ENCODE data around the gene RHBDD2. TPM values are rescaled to one million over a fixed set of nuclear protein-coding genes. Genes with fewer than 3 reads are reported as not detected.

RHBDD2 gene
- total and polyA plus RNA-seq, 9 of the 15 experiments (the other 6 are each of a cell fraction or from before 2014, with no cell fraction given) = 3.3 to 36.7 (median 17.9) TPM

- TF ChIP-seq ZFP30 (CRISPR knock-in tag; IDR thresholded peaks at IDR 0.05; ENCODE audit: borderline replicate concordance) = no peak
- TF ChIP-seq ZSCAN29 (IDR thresholded peaks at IDR 0.05) = no peak
- no peak for TF ChIP-seq CAMTA2 (CRISPR knock-in tag; conservative IDR thresholded peaks at IDR 0.05)
- peak; percentile 94 for TF ChIP-seq MEF2D (tag; conservative IDR thresholded peaks at IDR 0.05; ENCODE audit: low read depth)
- peak; percentile 71; the same call in 1 of the 2 replicates for TF ChIP-seq ZNF12 (CRISPR knock-in tag; IDR thresholded peaks at IDR 0.05)
- peak; percentile 73; the same call in 1 of the 2 replicates for TF ChIP-seq ZNF766 (CRISPR knock-in tag; conservative IDR thresholded peaks at IDR 0.05)
- TF ChIP-seq ZNF395 (CRISPR knock-in tag; IDR thresholded peaks at IDR 0.05) = peak; percentile 66; the same call in 1 of the 2 replicates
- TF ChIP-seq REST (IDR thresholded peaks at IDR 0.05; ENCODE audit: borderline replicate concordance) = peak; percentile 37; the same call in 1 of the 2 replicates
- TF ChIP-seq REST (CRISPR knock-in tag; IDR thresholded peaks at IDR 0.05; ENCODE audit: low read depth) = no peak
- TF ChIP-seq HDAC3 (IDR thresholded peaks at IDR 0.05; ENCODE audit: borderline replicate concordance, partially characterized antibody) = peak; percentile 56
- TF ChIP-seq ZNF668 (CRISPR knock-in tag; IDR thresholded peaks at IDR 0.05) = 0 out of 2 replicates have a peak, but pooled peaks have one; percentile 53
- no peak for TF ChIP-seq FIP1L1 (IDR thresholded peaks at IDR 0.05; ENCODE audit: low read depth, low read length, poor library complexity, severe bottlenecking)
- TF ChIP-seq SNRNP70 (optimal IDR thresholded peaks at IDR 0.05; ENCODE audit: low read depth, low read length) = no peak
- TF ChIP-seq CBFA2T2 (conservative IDR thresholded peaks at IDR 0.05) = peak; percentile 61
- TF ChIP-seq CBX2 (IDR thresholded peaks at IDR 0.05; ENCODE audit: insufficient read depth, low read length, poor library complexity, severe bottlenecking) = no peak
- TF ChIP-seq, protein P1, sequence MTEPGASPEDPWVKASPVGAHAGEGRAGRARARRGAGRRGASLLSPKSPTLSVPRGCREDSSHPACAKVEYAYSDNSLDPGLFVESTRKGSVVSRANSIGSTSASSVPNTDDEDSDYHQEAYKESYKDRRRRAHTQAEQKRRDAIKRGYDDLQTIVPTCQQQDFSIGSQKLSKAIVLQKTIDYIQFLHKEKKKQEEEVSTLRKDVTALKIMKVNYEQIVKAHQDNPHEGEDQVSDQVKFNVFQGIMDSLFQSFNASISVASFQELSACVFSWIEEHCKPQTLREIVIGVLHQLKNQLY (CRISPR knock-in tag; conservative IDR thresholded peaks at IDR 0.05) = no peak; a peak in 1 of 4 replicates
- TF ChIP-seq PTTG1 (tag; IDR thresholded peaks at IDR 0.05; ENCODE audit: low read depth) = no peak; the same call in 1 of the 2 replicates
Observed at GRCh38 chr7:75937958-75938786, 59.3 kb downstream of the RHBDD2 start (continued).

All from K562 (cell line).